ENCODE measurements around the gene CA10. TPM values are rescaled to one million over a fixed set of nuclear protein-coding genes. Genes with fewer than 3 reads are reported as not detected.

Gene CA10
- total and polyA plus RNA-seq, 2 donors (not counting 1 experiment from before 2014, with no cell fraction given), result not detected

DNA sequence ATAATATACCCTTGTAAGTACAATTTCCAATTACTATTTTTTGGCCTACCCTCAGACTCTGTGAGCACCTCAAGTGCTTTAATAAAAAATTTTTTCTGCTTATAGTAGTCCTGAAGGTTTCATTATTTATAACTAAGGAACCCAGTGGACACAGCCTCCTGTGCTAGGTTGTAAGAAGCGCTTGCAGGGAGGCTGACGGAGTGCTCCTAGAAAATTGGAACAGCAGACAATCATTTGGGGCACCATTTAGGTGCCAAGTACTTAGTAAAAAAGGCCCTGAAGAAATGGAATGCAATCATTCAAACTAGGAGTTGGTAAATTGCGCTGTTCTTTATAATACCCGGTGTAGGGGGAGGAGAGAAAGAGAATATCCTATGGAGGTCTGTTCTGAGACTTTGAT lies 19.8 kb downstream of the CA10 start:
- H3K27me3 Mint-ChIP-seq, result no peaks in the 10 kb centered on the region
- Histone ChIP-seq H3K27me3 (replicated peaks in 1 of 4; ENCODE audit: control extremely low read depth in 1 of 4, control insufficient read depth in 3 of 4, insufficient read depth in 4 of 4, low read length in 3 of 4) (no peaks in the 10 kb centered on the region), H3K4me2 (replicated peaks; ENCODE audit: low read depth, low read length, poor library complexity, severe bottlenecking) (no peak overlapping the region), H3K4me1 (ENCODE audit: control insufficient read depth in 2 of 2, insufficient read depth in 2 of 2, low read length in 2 of 2) (no peaks in the 10 kb centered on the region), H3K4me3 (ENCODE audit: control extremely low read depth in 1 of 5, extremely low read depth in 1 of 5, insufficient read depth in 1 of 5, low read depth in 2 of 5, low read length in 4 of 5) (no peak overlapping the region), H3K79me2 (ENCODE audit: control insufficient read depth, insufficient read depth, low read length) (no peaks in the 10 kb centered on the region), H3K9me3 (ENCODE audit: control extremely low read depth in 1 of 3, control insufficient read depth in 2 of 3, insufficient read depth in 1 of 3, low read length in 2 of 3) (no peaks in the 10 kb centered on the region), H3K27ac (ENCODE audit: low read length in 2 of 2) (no peak overlapping the region), H4K20me1 (ENCODE audit: control insufficient read depth, insufficient read depth, low read length, poor library complexity, severe bottlenecking) (no peaks in the 10 kb centered on the region), H3K36me3 (replicated peaks in 1 of 2; ENCODE audit: control extremely low read depth in 1 of 2, control insufficient read depth in 1 of 2, extremely low read depth in 1 of 2, insufficient read depth in 2 of 2, low read length in 1 of 2) (no peaks in the 10 kb centered on the region), H2AFZ (ENCODE audit: insufficient read depth, low read depth, low read length, poor library complexity, severe bottlenecking) (no peak overlapping the region), H3K9ac (ENCODE audit: low read length) (no peak overlapping the region)
- no peak for DNase-seq
- 81% methylated on average over 2 of the region's 4 CpGs for WGBS (ENCODE audit: insufficient coverage)
- no peak for TF ChIP-seq EZH2 (IDR thresholded peaks at IDR 0.05; ENCODE audit: borderline replicate concordance, insufficient read depth, low read depth, low read length, poor library complexity, severe bottlenecking)
- TF ChIP-seq CTCF (IDR thresholded peaks at IDR 0.05), result no peak
- H3K9me3 Mint-ChIP-seq (ENCODE audit: insufficient read depth), result no peaks in the 10 kb centered on the region
- H3K27ac Mint-ChIP-seq, result no peak overlapping the region
- intact Hi-C loops (cut with micrococcal nuclease), result no loop called here
- POLR2A ChIA-PET, result no interaction called here
- ATAC-seq (ENCODE audit: low read depth), result no peak
- H3K4me3 Mint-ChIP-seq, result no peak overlapping the region
- no peaks in the 10 kb centered on the region for H3K4me1 Mint-ChIP-seq
- CTCF ChIA-PET, result no interaction called here

GRCh38 chr17:52138350-52138749 lies 20.2 kb downstream of the CA10 start:
- H3K27me3 ChIP-seq (replicated peaks in 1 of 4; ENCODE audit: control extremely low read depth in 1 of 4, control insufficient read depth in 3 of 4, insufficient read depth in 4 of 4, low read length in 3 of 4), result no peaks in the 10 kb centered on the region
- no peaks in the 10 kb centered on the region for H4K20me1 ChIP-seq (ENCODE audit: control insufficient read depth, insufficient read depth, low read length, poor library complexity, severe bottlenecking)
- DNase-seq (no peak), ATAC-seq (ENCODE audit: low read depth) (no peak)
- TF ChIP-seq EZH2 (IDR thresholded peaks at IDR 0.05; ENCODE audit: borderline replicate concordance, insufficient read depth, low read depth, low read length, poor library complexity, severe bottlenecking) (no peak), CTCF (IDR thresholded peaks at IDR 0.05) (no peak)
- H3K79me2 ChIP-seq (ENCODE audit: control insufficient read depth, insufficient read depth, low read length), result no peaks in the 10 kb centered on the region
- no peak overlapping the region for H3K27ac ChIP-seq (ENCODE audit: low read length in 2 of 2)
- no peaks in the 10 kb centered on the region for H3K9me3 ChIP-seq (ENCODE audit: control extremely low read depth in 1 of 3, control insufficient read depth in 2 of 3, insufficient read depth in 1 of 3, low read length in 2 of 3)
- intact Hi-C loops (cut with micrococcal nuclease), result no loop called here
- H3K9ac ChIP-seq (ENCODE audit: low read length), result no peak overlapping the region
- H3K4me3 ChIP-seq (ENCODE audit: control extremely low read depth in 1 of 5, extremely low read depth in 1 of 5, insufficient read depth in 1 of 5, low read depth in 2 of 5, low read length in 4 of 5), result no peak overlapping the region
- no peaks in the 10 kb centered on the region for H3K27me3 Mint-ChIP-seq
- no peaks in the 10 kb centered on the region for H3K4me1 ChIP-seq (ENCODE audit: control insufficient read depth in 2 of 2, insufficient read depth in 2 of 2, low read length in 2 of 2)
- no peak overlapping the region for H2AFZ ChIP-seq (ENCODE audit: insufficient read depth, low read depth, low read length, poor library complexity, severe bottlenecking)
- H3K27ac Mint-ChIP-seq, result no peak overlapping the region
- ChIA-PET CTCF (no interaction called here), POLR2A (no interaction called here)
- no peaks in the 10 kb centered on the region for H3K36me3 ChIP-seq (replicated peaks in 1 of 2; ENCODE audit: control extremely low read depth in 1 of 2, control insufficient read depth in 1 of 2, extremely low read depth in 1 of 2, insufficient read depth in 2 of 2, low read length in 1 of 2)
- no peak overlapping the region for H3K4me2 ChIP-seq (replicated peaks; ENCODE audit: low read depth, low read length, poor library complexity, severe bottlenecking)
- H3K4me3 Mint-ChIP-seq, result no peak overlapping the region
- H3K9me3 Mint-ChIP-seq (ENCODE audit: insufficient read depth), result no peaks in the 10 kb centered on the region
- no peaks in the 10 kb centered on the region for H3K4me1 Mint-ChIP-seq
